HPDE6-E6E7 (cell line): ENCODE data around the gene SPACA5.
"Not testable (repeated sequence)": the region's sequence is repeated elsewhere in the genome, so short reads cannot be mapped to it uniquely, and the experiment has no call there.

Source experiments
- DNase-seq: peaks from one replicate; pipeline ENCODE4 v3.0.0; 2011; ENCODE audit warnings: missing footprints; ENCODE audit errors: extremely low spot score

SPACA5 gene

GRCh38 chrX:48006688-48007087, at the start of gene SPACA5:
SPACA5 (plus strand) TSS chrX:48006988; CDS start chrX:48007803, 815 bp downstream.
- DNase-seq: not testable (repeated sequence)

DNA sequence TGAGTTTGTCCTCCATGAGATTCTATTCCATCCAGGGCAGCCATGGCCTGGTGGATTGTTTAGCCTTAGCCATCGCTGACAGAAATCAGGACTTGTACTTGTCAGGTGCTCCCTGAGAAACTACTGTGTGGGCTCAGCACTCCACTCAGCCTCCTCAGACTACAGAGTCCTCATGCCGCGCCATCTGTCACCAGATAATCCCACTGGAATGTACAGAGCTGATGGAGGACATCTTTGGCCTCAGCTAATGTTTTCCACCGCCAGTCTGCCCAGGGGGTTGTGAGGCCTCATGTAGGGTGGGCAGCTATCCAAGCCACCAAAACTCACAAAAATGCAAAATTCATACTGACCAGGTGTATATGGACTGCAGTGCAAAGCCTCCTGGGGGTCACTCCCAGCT, 48.6 kb upstream of the SPACA5 start:
- not testable (repeated sequence) for DNase-seq

DNA sequence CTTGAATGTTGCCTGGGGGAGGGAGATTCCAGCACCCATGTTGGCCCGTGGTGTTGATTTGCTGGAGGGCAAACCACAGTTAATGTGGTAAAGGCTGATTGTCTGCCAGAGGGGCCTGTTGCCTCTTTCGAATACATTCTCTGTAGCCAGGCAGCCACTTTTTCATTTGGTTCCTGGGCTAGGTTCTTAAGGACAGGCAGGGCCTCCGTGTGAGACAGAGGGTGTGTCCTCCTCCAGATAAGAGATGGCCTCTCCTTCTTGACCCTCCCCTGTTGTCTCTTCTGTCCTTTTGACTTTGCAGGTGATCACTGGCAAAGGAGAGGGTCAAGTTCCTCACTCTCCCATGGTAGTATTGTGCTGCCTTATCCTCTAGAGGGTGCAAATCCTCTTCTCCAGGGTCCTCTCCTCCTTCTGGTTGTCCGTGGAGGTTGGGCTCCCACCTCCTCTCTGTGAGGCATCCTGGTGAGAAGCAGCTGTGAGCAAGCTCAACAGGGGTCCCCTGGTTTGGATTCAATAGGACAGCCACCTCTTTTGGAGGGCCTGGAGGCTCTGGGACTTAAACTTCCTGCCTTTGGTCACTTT, 47.9 kb upstream of the SPACA5 start:
- DNase-seq: no peak

DNA sequence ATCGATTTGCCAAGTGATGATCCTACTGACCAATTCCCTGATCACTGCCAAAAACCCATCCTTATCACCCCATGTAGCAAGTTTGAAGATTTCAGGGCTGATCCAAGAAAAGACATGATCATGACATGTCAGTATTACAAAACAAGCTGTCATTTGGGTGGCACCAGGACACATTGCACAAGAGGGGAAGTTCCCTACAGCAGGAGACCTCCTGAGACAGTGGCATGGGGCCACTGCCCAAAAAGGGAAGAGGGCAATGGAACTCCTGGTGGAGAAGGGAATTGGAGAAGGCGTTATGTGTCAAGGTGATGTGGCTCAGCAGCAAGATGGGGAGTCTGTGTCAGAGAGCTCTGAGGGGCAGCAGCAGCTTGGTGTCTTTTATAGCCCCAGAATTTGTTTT, 46.4 kb upstream of the SPACA5 start:
- no peak for DNase-seq

DNA sequence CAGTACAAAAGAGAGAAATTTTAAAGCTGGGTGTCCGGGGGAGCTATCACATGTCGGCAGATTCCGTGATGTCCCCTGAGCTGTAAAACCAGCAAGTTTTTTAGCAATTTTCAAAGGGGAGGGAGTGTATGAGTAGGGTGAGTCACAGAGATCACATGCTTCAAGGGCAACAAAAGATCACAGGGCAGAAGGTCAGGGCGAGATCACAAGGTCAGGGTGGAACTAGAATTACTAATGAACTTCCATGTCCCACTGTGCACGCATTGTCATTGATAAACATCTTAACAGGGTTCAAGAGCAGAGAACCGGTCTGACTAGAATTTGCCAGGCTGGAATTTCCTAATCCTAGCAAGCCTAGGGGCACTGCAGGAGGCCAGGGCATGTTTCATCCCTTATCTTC, 45.0 kb upstream of the SPACA5 start:
- not testable (repeated sequence) for DNase-seq

DNA sequence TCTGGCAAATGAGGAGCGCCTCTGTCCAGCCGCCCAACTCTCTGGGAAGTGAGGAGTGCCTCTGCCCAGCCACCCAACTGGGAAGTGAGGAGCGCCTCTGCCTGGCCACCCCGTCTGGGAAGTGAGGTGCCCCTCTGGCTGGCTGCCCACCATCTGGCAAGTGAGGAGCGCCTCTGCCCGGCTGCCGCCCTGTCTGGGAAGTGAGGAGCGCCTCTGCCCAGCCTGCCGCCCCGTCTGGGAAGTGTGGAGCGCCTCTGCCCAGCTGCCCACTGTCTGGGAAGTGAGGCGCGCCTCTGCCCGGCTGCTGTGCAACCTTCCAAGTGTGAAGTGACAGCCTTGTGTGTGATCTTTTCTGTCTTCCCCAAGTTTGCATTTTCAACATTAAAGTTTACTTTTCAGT, 41.3 kb upstream of the SPACA5 start:
- DNase-seq: not testable (repeated sequence)

- no peak for DNase-seq
Observed at GRCh38 chrX:47973235-47973634, 33.6 kb upstream of the SPACA5 start.

GRCh38 chrX:47976254-47977151, 30.3 kb upstream of the SPACA5 start:
- DNase-seq: no peak

DNA sequence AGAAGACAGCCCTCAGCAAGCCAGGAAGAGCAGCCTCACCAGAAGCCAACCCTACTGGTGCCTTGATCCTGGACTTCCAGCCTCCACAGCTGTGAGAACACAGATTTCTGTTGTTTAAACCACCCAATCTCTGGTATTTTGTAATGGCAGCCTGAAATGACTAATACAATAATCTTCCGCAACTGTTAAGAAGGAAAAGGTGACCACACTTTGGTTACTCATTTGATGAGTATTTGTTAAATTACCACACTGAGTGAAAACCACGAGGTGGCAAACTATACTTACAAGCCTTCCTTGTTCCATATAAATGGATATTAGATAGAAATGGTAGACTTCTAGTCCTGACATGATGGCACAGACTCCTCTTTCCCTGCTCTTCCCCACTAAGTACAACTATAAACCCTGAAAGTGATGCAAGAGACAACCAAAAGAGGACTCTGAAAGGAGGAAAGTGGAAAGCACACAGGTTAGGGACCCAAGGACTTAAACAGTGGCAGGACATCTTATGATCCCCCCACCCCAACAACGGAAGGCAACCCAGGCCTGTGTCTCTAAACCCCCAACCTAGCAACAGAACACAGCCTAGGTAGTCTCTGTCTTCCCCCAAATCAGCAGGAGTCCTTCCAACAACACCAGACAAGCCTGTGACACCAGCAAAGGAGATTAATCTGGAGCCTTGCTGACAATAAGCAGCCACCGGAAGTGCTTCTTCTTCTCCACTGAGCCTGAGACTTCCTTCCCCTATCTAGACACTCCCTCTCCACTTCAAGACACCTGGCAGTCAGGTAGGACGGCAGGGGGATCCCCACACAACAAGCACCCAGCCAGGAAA, 15.3 kb upstream of the SPACA5 start:
- DNase-seq: no peak

DNA sequence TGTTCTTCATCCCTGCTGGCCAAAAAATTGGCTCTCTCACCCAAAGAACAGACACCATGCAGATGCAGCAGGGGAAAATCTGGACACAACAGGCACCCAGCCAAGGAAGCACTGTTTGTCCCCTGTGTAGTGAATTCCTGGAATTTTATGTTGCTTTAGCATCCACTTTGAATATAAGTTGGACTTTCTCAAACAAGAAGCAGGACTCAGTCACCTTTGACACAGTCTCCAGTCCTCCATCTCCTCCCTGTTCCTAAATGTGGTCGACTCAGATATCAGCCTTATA, 14.8 kb upstream of the SPACA5 start:
- DNase-seq: no peak

GRCh38 chrX:47992669-47993068, 14.1 kb upstream of the SPACA5 start:
- no peak for DNase-seq

DNA sequence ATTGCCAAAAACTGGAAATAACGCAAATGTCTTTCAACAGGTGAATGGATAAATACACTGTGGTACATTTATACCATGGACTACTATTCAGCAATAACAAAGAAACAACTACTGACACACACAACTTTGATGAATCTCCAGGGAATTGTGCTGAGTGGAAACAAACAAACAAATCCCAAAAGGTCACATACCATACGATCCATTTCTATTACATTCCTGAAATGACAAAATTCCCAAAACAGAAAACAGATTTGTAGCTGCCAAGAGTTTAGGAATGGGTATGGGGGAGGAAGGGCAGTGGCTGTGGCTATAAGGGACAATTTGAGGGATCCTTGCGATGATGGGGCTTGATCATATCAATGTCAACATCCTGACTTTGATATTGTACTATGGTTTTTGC, 5.5 kb upstream of the SPACA5 start:
- no peak for DNase-seq

GRCh38 chrX:48002319-48002718, 4.5 kb upstream of the SPACA5 start:
- no peak for DNase-seq

DNA sequence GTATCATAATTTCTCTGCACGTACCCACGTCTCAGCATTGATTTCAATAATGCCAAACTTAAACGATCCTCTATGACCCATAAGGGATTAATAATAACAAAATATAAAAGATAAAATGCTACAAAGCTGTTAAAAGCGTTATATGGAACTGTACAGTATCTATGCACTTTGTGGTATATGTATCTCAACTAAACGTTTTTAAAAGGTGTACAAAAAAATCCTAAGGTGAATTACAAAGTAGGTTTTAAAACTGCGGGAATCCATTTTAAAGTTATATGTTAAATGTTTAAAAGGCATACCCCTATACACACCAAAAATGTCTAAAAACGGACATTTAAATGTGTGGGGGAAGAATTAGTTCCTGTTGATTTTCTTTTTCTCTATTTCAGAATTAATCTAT, 3.9 kb upstream of the SPACA5 start:
- DNase-seq: no peak

- no peak for DNase-seq
Observed at GRCh38 chrX:48003367-48003757, 3.4 kb upstream of the SPACA5 start.

DNA sequence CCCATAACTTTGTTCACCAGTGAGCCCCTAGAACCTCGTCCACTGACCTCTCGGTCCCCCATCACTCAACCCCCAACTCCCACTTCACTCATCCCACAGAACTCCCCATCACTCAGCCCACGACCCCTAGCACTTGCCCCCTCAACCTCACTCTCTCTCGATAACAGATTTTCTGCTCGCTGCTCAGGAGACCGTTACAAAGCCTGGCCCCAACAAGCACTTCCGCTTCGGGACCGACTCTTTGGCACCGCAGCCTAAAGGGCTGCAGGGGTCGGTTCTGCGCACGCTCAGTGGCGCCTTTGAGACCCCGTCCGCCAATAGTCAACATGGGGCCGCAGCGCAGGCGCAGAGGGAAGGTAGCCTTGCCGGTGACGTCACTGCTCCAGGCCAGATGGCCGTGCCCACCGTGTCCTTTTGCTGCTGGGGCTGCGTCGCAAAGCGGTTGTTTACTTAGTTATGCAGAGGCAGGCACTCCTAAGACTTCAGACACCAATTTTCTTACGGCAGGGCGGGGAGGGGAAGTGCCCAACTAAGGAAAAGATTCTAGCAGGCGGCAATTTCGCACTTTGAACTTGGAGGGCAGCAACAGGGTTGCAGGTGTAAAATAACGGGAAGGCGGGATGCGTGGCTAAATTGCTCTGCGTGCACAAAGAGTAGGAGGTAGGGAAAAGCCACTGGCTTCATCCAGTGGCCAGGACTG, 2.9 kb upstream of the SPACA5 start, which contains the start of gene ZNF182:
Gene ZNF182, minus strand, starts transcription at position 232 of the 700 bp plus-strand sequence. CDS start 1,380 bp downstream, outside the sequence.
- no peak for DNase-seq

DNA sequence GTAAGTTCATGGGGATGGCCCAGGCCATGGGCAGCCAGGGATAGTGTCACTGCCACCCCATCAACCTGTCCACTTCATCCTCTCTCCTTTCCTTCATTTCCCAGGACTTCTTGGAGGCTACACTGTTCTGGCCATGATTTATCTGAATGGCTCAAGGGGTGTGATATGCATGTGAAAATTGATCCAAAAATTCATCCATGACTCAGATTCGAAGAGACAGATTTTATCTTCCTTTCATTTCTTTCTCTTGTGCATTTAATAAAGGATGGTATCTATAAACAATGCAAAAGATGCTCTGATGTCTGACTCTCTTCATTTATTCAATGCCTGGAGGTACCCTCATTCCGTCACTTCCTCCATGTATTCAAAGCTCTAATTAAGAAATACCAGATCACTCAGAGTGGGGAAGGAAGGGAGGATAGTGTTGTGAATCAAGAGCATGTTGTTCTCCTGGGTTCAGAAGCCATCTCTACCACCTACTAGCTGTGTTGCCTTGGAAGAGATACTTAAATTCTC, 2.7 kb downstream of the SPACA5 start:
- DNase-seq: not testable (repeated sequence)

DNA sequence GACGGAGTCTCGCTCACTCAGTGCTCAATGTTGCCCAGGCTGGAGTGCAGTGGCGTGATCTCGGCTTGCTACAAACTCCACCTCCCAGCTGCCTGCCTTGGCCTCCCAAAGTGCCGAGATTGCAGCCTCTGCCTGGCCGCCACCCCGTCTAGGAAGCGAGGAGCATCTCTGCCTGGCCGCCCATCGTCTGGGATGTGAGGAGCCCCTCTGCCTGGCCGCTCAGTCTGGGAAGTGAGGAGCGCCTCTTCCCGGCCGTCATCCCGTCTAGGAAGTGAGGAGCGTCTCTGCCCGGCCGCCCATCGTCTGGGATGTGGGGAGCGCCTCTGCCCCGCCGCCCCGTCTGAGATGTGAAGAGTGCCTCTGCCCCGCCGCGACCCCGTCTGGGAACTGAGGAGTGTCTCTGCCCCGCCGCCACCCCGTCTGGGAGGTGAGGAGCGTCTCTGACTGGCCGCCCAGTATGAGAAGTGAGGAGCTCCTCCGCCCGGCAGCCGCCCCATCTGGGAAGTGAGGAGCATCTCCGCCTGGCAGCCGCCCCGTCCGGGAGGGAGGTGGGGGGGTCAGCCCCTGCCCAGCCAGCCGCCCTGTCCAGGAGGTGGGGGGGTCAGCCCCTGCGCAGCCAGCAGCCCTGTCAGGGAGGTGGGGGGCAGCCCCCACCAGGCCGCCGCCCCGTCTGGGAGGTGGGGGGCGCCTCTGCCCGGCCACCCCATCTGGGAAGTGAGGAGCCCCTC, 10.0 kb downstream of the SPACA5 start:
- not testable (repeated sequence) for DNase-seq

GRCh38 chrX:48019892-48020291, 13.1 kb downstream of the SPACA5 start:
- DNase-seq: not testable (repeated sequence)

DNA sequence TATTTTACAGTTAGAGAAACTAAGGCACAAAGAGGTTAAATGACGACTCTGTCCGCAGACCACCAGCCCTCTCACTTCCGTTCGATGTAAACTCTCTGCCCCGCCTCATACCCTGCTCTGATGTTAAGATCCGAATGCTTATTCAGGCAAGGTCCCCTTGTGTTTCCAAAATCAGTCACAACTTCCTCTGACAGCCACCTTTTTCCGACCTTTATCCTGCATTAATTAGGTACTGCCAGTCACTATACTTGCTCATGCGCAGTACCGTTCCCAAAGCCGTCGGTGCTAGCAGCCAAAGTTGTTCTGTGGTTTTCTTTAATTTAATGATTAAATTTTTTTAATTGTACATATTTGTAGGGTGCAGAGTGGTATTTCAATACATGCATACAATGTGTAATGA, 13.7 kb downstream of the SPACA5 start:
- DNase-seq: not testable (repeated sequence)
